Tibial nerve (tissue), 4 donors: Measurements from ENCODE around the gene URB1.

ENCODE experiments used
- CTCF ChIP-seq, 5 experiments: fragments of 200-600 bp in 3 of 5; fragments of 450-650 bp in 2 of 5; sonication (generic) in 3 of 5; IDR thresholded peaks; one replicate each; pipeline ENCODE4 v1.5.1; 2016 to 2019; ENCODE audit warnings: antibody characterized with exemption in 5 of 5, mild to moderate bottlenecking in 3 of 5, moderate library complexity in 2 of 5
- EP300 ChIP-seq, 2 donors: sonication (generic); formaldehyde crosslinking; IDR thresholded peaks; one replicate each; pipeline ENCODE4 v1.6.1; 2017; ENCODE audit warnings: antibody characterized with exemption in 2 of 2, mild to moderate bottlenecking in 1 of 2

- TF ChIP-seq EP300 (IDR thresholded peaks at IDR 0.05) (no peak), CTCF (IDR thresholded peaks at IDR 0.05) (no peak)
Observed at GRCh38 chr21:32332463-32332951, 60.3 kb downstream of the URB1 start.
